ENCODE data around the gene GRID1.

GRCh38 chr10:85618841-85619240 lies 747.8 kb downstream of the GRID1 start:
- TF ChIP-seq, protein P1, sequence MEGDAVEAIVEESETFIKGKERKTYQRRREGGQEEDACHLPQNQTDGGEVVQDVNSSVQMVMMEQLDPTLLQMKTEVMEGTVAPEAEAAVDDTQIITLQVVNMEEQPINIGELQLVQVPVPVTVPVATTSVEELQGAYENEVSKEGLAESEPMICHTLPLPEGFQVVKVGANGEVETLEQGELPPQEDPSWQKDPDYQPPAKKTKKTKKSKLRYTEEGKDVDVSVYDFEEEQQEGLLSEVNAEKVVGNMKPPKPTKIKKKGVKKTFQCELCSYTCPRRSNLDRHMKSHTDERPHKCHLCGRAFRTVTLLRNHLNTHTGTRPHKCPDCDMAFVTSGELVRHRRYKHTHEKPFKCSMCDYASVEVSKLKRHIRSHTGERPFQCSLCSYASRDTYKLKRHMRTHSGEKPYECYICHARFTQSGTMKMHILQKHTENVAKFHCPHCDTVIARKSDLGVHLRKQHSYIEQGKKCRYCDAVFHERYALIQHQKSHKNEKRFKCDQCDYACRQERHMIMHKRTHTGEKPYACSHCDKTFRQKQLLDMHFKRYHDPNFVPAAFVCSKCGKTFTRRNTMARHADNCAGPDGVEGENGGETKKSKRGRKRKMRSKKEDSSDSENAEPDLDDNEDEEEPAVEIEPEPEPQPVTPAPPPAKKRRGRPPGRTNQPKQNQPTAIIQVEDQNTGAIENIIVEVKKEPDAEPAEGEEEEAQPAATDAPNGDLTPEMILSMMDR (IDR thresholded peaks at IDR 0.05; ENCODE audit: low read length): no peak
- TF ChIP-seq EZH2 (IDR thresholded peaks at IDR 0.05; ENCODE audit: borderline replicate concordance, low read length): no peak
